Measurements from ENCODE around the gene C2orf42.

C2orf42 gene

DNA sequence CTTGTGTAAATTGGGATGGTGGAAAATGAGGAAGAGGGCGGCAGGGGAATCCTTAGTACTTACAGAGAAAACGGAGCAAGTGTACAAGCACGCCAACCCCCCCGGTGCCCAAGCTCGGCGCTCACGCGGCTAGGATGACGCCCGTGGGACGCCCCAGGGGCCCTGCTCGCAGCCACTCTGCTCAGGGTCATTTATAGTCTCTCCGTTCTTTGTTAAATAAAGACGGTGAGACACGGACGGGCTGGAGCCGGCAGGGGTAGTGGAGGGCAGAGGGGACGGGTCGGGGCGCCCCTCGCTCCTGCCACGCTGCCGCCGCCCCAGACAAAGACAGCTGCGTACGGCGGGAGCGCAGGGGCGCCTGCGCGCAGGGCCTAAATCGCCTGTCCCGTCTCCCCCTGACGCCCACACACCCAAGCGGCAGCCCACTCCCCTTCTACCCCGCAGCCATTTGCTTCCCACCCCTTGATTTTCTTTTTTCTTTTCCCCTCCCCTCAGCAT is 65.8 kb downstream of the C2orf42 start:
- no peaks in the 10 kb centered on the region for H3K9me2 ChIP-seq (replicated peaks; ENCODE audit: low read depth, low read length)
- no peaks in the 10 kb centered on the region for H3K27me3 ChIP-seq (ENCODE audit: insufficient read depth, low read length, poor library complexity, severe bottlenecking)
- peak overlapping the region; percentile 91 for H3K4me3 ChIP-seq (ENCODE audit: low read length, poor library complexity, severe bottlenecking)
- peaks cover 22% of the 10 kb centered on the region for H3F3A ChIP-seq (ENCODE audit: low read depth)
- peak overlapping the region; percentile 99 for H3K9ac ChIP-seq (ENCODE audit: low read depth, low read length, poor library complexity, severe bottlenecking)
- H3K79me2 ChIP-seq (ENCODE audit: insufficient read depth, low read length): peaks cover 9% of the 10 kb centered on the region
- H3K9me3 ChIP-seq (ENCODE audit: insufficient read depth, low read depth, low read length): no peaks in the 10 kb centered on the region
- H2AFZ ChIP-seq (ENCODE audit: low read length): peak overlapping the region; percentile 83
- peak overlapping the region; percentile 83 for H3K4me2 ChIP-seq (ENCODE audit: low read depth, low read length, poor library complexity, severe bottlenecking)
- H3K36me3 ChIP-seq (ENCODE audit: insufficient read depth, low read length): no peaks in the 10 kb centered on the region
- peaks cover 58% of the 10 kb centered on the region for H3K4me1 ChIP-seq (ENCODE audit: insufficient read depth, low read length, poor library complexity, severe bottlenecking)
- TF ChIP-seq EZH2phosphoT487 (IDR thresholded peaks at IDR 0.05; ENCODE audit: borderline replicate concordance): no peak
- TF ChIP-seq, protein P1, sequence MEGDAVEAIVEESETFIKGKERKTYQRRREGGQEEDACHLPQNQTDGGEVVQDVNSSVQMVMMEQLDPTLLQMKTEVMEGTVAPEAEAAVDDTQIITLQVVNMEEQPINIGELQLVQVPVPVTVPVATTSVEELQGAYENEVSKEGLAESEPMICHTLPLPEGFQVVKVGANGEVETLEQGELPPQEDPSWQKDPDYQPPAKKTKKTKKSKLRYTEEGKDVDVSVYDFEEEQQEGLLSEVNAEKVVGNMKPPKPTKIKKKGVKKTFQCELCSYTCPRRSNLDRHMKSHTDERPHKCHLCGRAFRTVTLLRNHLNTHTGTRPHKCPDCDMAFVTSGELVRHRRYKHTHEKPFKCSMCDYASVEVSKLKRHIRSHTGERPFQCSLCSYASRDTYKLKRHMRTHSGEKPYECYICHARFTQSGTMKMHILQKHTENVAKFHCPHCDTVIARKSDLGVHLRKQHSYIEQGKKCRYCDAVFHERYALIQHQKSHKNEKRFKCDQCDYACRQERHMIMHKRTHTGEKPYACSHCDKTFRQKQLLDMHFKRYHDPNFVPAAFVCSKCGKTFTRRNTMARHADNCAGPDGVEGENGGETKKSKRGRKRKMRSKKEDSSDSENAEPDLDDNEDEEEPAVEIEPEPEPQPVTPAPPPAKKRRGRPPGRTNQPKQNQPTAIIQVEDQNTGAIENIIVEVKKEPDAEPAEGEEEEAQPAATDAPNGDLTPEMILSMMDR (conservative IDR thresholded peaks at IDR 0.05; ENCODE audit: low read length): no peak
- no peaks in the 10 kb centered on the region for H4K20me1 ChIP-seq (ENCODE audit: insufficient read depth, low read length, poor library complexity, severe bottlenecking)

DNA sequence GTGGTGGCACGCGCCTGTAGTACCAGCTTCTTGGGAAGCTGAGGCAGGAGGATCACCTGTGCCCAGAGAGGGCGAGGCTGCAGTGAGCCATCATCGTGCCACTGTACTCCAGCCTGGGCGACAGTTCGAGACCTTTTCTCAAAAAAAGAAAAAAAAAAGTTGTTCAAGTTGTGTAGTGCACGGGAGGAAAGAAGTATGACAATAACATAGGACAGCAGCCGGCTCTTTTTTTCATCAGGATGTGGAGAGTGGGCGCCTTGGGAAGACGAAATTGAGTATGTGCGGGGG is 67.0 kb downstream of the C2orf42 start:
- peak overlapping the region; percentile 91 for H3K4me3 ChIP-seq (ENCODE audit: low read length, poor library complexity, severe bottlenecking)
- H3K9ac ChIP-seq (ENCODE audit: low read depth, low read length, poor library complexity, severe bottlenecking): peak overlapping the region; percentile 99
- TF ChIP-seq EZH2phosphoT487 (IDR thresholded peaks at IDR 0.05; ENCODE audit: borderline replicate concordance): no peak
- TF ChIP-seq, protein P1 (conservative IDR thresholded peaks at IDR 0.05; ENCODE audit: low read length): no peak
- no peaks in the 10 kb centered on the region for H4K20me1 ChIP-seq (ENCODE audit: insufficient read depth, low read length, poor library complexity, severe bottlenecking)
- H3K4me2 ChIP-seq (ENCODE audit: low read depth, low read length, poor library complexity, severe bottlenecking): peak overlapping the region; percentile 83
- no peaks in the 10 kb centered on the region for H3K9me3 ChIP-seq (ENCODE audit: insufficient read depth, low read depth, low read length)
- H3F3A ChIP-seq (ENCODE audit: low read depth): peaks cover 22% of the 10 kb centered on the region
- peaks cover 62% of the 10 kb centered on the region for H3K4me1 ChIP-seq (ENCODE audit: insufficient read depth, low read length, poor library complexity, severe bottlenecking)
- no peak overlapping the region for H2AFZ ChIP-seq (ENCODE audit: low read length)
- no peaks in the 10 kb centered on the region for H3K36me3 ChIP-seq (ENCODE audit: insufficient read depth, low read length)
- H3K79me2 ChIP-seq (ENCODE audit: insufficient read depth, low read length): peaks cover 9% of the 10 kb centered on the region
- H3K27me3 ChIP-seq (ENCODE audit: insufficient read depth, low read length, poor library complexity, severe bottlenecking): no peaks in the 10 kb centered on the region
- H3K9me2 ChIP-seq (replicated peaks; ENCODE audit: low read depth, low read length): no peaks in the 10 kb centered on the region

DNA sequence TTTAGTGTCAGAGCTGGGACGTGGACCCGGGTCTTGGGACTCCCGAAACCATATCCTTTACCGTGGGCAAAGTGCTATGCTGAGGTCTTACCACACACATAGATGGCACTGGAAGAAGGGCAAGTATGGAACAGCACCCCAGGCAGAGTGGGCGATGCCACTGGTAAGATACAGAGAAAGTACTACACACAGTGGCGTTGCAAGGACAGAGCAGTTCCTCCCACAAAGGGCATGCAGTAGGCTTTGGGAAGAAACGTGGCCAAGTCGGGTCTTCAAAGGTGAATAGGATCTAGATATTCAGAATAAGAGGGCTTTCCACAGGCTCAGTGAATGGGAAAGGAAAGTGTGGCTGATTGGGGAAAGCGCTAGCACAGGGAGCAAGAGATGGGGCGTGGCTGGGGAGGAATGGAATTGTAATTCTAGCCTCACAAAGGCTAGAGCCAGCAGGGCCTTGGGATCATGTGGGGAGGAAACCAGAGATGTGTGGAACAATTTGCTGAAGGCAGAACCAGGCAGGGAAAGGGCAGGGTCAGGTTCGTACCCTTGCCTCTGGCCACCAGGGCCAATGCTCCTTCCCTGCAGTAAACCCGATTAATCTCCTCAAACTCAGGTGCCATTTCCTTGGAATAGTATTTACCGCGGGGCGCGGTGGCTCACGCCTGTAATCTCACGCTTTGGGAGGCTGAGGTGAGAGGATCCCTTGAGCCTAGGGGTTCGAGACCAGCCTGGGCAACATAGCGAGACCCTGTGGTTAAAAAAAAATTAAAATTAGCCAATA is 67.6 kb downstream of the C2orf42 start:
- no peak for TF ChIP-seq EZH2phosphoT487 (IDR thresholded peaks at IDR 0.05; ENCODE audit: borderline replicate concordance)
- TF ChIP-seq, protein P1 (conservative IDR thresholded peaks at IDR 0.05; ENCODE audit: low read length): no peak
- peaks cover 22% of the 10 kb centered on the region for H3F3A ChIP-seq (ENCODE audit: low read depth)
- H3K4me2 ChIP-seq (ENCODE audit: low read depth, low read length, poor library complexity, severe bottlenecking): peak overlapping the region; percentile 83

More for the DNA sequence above, 67.6 kb downstream of the C2orf42 start:
- peak overlapping the region; percentile 91 for H3K4me3 ChIP-seq (ENCODE audit: low read length, poor library complexity, severe bottlenecking)
- H3K36me3 ChIP-seq (ENCODE audit: insufficient read depth, low read length): no peaks in the 10 kb centered on the region
- H3K79me2 ChIP-seq (ENCODE audit: insufficient read depth, low read length): peaks cover 9% of the 10 kb centered on the region
- peaks cover 63% of the 10 kb centered on the region for H3K4me1 ChIP-seq (ENCODE audit: insufficient read depth, low read length, poor library complexity, severe bottlenecking)
- no peak overlapping the region for H2AFZ ChIP-seq (ENCODE audit: low read length)
- H3K9me2 ChIP-seq (replicated peaks; ENCODE audit: low read depth, low read length): no peaks in the 10 kb centered on the region
- H3K27me3 ChIP-seq (ENCODE audit: insufficient read depth, low read length, poor library complexity, severe bottlenecking): no peaks in the 10 kb centered on the region
- H3K9ac ChIP-seq (ENCODE audit: low read depth, low read length, poor library complexity, severe bottlenecking): peak overlapping the region; percentile 99
- no peaks in the 10 kb centered on the region for H4K20me1 ChIP-seq (ENCODE audit: insufficient read depth, low read length, poor library complexity, severe bottlenecking)
- H3K9me3 ChIP-seq (ENCODE audit: insufficient read depth, low read depth, low read length): no peaks in the 10 kb centered on the region

Measured in Loucy (cell line).